GM19324 (cell line): ENCODE data around the gene PKDREJ.
"Not testable (repeated sequence)": the region's sequence is repeated elsewhere in the genome, so short reads cannot be mapped to it uniquely, and the experiment has no call there.

Source experiments
- ATAC-seq: cut with Tn5 transposase; IDR thresholded peaks from one replicate; pipeline ENCODE4 v1.9.1; 2021; ENCODE audit warnings: mild to moderate bottlenecking, moderate library complexity; ENCODE audit not compliant: unreplicated experiment, low FRiP score

PKDREJ gene

GRCh38 chr22:46267431-46268279 lies 4.5 kb upstream of the PKDREJ start, which contains the start of gene TTC38:
TTC38 (plus strand) TSS chr22:46268008; CDS start chr22:46268040, 32 bp downstream.
- peak; percentile 79 for ATAC-seq

GRCh38 chr22:46265627-46266026 lies 2.5 kb upstream of the PKDREJ start:
- not testable (repeated sequence) for ATAC-seq

GRCh38 chr22:46264520-46264919 lies 1.4 kb upstream of the PKDREJ start:
- ATAC-seq: not testable (repeated sequence)

GRCh38 chr22:46262449-46263215 lies 511 bp downstream of the PKDREJ start:
- ATAC-seq: no peak

GRCh38 chr22:46260038-46260437 lies 3.1 kb downstream of the PKDREJ start:
- ATAC-seq: no peak

- no peak for ATAC-seq
Observed at GRCh38 chr22:46259374-46259773, 3.8 kb downstream of the PKDREJ start.

- ATAC-seq: no peak
Observed at GRCh38 chr22:46256358-46256958, 6.7 kb downstream of the PKDREJ start.

GRCh38 chr22:46251816-46252380 lies 11.2 kb downstream of the PKDREJ start:
- no peak for ATAC-seq

GRCh38 chr22:46251266-46251665 lies 11.9 kb downstream of the PKDREJ start:
- no peak for ATAC-seq

GRCh38 chr22:46250783-46251125 lies 12.4 kb downstream of the PKDREJ start:
- no peak for ATAC-seq

GRCh38 chr22:46250035-46250782 lies 12.9 kb downstream of the PKDREJ start, which contains the start of gene CDPF1:
CDPF1 (minus strand) TSS chr22:46250293; CDS start chr22:46248284, 2,009 bp downstream.
- peak; percentile 91 for ATAC-seq

GRCh38 chr22:46247443-46247975 lies 15.6 kb downstream of the PKDREJ start:
- no peak for ATAC-seq

- no peak for ATAC-seq
Observed at GRCh38 chr22:46246178-46246577, 17.0 kb downstream of the PKDREJ start.

- no peak for ATAC-seq
Observed at GRCh38 chr22:46245511-46245910, 17.6 kb downstream of the PKDREJ start.

GRCh38 chr22:46244771-46245170 lies 18.4 kb downstream of the PKDREJ start:
- ATAC-seq: no peak

GRCh38 chr22:46242076-46242475 lies 21.1 kb downstream of the PKDREJ start:
- ATAC-seq: no peak

GRCh38 chr22:46241396-46242007 lies 21.6 kb downstream of the PKDREJ start:
- ATAC-seq: no peak

- ATAC-seq: no peak
Observed at GRCh38 chr22:46240907-46241306, 22.2 kb downstream of the PKDREJ start.

- no peak for ATAC-seq
Observed at GRCh38 chr22:46240506-46240905, 22.6 kb downstream of the PKDREJ start.
